ENCODE measurements around the gene PDE4B.

- TF ChIP-seq CTCF (conservative IDR thresholded peaks at IDR 0.05; ENCODE audit: low read length) (no peak), EZH2phosphoT487 (IDR thresholded peaks at IDR 0.05; ENCODE audit: borderline replicate concordance, low read depth, low read length) (no peak)
Observed at GRCh38 chr1:66396212-66396890, 603.7 kb downstream of the PDE4B start.
